HG02870 (cell line): ENCODE measurements around the gene BCHE.

ENCODE experiments used
- ATAC-seq: cut with Tn5 transposase; IDR thresholded peaks from one replicate; pipeline ENCODE4 v1.9.1; 2021; ENCODE audit warnings: mild to moderate bottlenecking, moderate library complexity; ENCODE audit not compliant: unreplicated experiment

Gene BCHE

GRCh38 chr3:165754219-165755007, 82.8 kb downstream of the BCHE start:
- no peak for ATAC-seq

- ATAC-seq, result no peak
Observed at GRCh38 chr3:165753560-165753959, 83.7 kb downstream of the BCHE start.

DNA sequence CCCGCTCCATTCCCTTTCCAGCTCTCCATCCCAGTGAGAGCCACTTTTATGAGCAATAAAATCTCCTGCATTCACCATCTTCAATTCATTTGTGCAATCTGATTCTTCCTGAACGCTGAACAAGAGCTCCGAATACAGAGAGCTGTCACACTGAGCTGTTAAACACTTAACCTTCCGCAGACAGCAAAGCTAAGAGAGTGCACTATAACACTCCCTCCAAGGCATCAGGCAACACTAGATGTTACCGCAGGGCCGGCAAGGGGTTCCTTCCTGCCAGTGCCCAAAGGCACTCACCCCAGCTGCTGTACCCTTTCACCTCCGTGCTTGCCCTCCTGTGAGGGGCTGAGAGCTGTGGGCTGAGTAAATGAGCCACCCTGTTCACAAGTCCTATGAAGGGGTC, 85.6 kb downstream of the BCHE start:
- no peak for ATAC-seq

DNA sequence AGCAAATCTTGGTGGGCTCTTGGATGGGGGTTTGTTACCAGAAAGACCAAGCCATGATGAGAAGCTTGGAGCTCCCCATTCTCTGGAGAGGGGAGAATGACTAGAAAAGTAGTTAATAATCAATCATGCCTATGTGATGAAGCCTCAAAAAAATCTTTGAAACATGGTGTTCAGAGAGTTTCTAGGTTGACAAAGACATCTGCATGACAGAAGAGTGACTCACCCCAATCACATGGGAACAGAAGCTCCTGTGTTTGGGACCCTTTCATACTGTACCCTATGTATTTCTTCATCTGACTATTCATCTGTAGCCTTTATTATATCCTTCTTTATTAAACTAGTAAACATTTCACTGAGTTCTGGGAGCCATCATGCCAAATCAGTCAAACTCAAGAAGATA, 87.4 kb downstream of the BCHE start:
- ATAC-seq, result no peak

DNA sequence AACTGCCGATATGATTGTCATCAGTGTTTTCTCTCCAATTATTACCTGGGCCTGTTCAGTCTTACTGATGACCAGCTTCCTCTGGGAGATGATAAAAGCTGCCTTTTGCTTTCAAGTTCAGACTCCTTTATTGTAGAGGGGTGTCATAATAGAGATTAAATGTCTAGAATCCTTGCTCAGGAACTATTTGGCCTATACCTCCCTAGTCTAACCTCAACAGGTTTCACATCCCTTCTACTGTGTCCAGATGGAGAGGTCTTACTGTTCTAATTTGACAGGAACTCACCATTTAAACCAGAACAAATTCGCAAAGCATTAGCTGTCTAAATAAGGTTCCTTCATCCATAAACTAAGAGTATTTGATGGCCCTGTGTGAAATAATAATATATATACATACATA, 88.0 kb downstream of the BCHE start:
- ATAC-seq, result no peak

- ATAC-seq, result no peak
Observed at GRCh38 chr3:165748094-165748493, 89.1 kb downstream of the BCHE start.

DNA sequence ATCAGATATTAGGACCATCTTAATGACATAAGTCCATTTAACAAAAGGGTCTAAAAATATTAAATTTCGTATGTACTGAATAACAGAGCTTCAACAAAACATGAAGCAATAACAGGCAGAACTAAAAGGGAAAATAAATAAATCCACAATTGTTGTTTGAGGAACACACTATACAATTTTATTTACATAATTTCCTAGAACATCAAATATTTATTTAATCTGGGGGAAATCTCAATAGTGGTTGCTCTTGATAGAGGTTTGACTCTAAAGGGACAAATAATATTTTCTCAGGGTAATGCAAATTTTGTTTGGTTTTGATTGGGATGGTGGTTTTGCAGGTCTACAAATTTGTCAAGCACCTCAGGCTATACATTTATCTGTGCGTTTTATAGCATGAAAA, 90.3 kb downstream of the BCHE start:
- ATAC-seq, result no peak

GRCh38 chr3:165744025-165744424, 93.2 kb downstream of the BCHE start:
- no peak for ATAC-seq

DNA sequence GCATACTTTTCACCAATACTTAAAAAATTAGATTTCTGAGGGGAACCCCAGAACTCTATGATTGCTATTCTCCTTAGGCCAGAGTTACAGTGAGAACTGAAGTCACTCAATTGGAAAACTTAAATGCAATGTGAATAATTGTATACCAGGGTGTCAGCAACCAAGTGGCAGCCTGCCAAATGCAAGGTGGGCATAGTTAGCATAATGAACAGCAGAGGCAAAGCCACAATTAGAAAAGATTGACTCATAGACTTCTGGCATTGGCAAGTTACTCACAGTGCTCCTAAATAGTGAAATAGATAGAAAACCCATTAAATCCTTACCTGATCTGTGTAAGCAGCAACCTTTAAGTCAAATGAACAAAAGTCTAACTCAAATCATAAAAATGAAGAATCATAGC, 94.9 kb downstream of the BCHE start:
- no peak for ATAC-seq

GRCh38 chr3:165729756-165730155, 107.5 kb downstream of the BCHE start:
- ATAC-seq, result no peak

DNA sequence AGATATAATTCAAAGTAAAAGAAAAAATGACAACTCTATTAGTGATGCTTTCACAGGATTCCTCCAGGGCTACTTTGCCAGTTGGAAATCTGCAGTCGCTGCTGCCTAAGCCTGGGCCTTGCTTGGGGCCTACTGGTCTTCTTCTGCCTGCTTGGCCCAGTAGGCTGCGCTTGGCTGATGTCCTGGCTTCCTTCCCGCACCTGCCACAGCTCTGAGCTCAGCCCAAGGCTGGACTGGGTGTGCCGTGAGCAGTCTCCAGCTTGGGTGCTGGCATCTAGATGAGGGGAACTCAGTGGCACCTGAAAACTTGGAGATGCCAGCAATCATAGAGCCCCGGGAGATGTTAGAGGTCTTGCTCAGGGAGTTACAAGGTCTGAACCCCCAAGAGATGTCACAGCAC, 108.3 kb downstream of the BCHE start:
- no peak for ATAC-seq

- no peak for ATAC-seq
Observed at GRCh38 chr3:165725296-165725695, 111.9 kb downstream of the BCHE start.
